Small intestine (tissue), 7 donors: Measurements from ENCODE around the gene DACT2. TPM values are rescaled to one million over a fixed set of nuclear protein-coding genes. Genes with fewer than 3 reads are reported as not detected.

Experiments used
- DNase-seq, 2 donors: peaks; one replicate each; pipeline versions ENCODE4 v3.0.0 to v3.0.0-alpha.2; 2013
- FAIRE-seq: peaks from 2 replicates; lab custom pipeline; 2012; peaks lifted over from hg19 to GRCh38; lab: Jason Lieb, UNC
- H3K27ac ChIP-seq, 3 donors: one replicate each; pipeline ENCODE4 v1.5.1; 2013; ENCODE audit warnings: low read length in 2 of 3, mild to moderate bottlenecking in 2 of 3, control low read depth in 1 of 3, inconsistent platforms in 1 of 3, low read depth in 1 of 3, moderate library complexity in 1 of 3
- H3K27me3 ChIP-seq, 3 donors: one replicate each; pipeline ENCODE4 v1.6.1; 2013; ENCODE audit warnings: low read length in 3 of 3, inconsistent platforms in 1 of 3; ENCODE audit not compliant: control insufficient read depth in 3 of 3, insufficient read depth in 3 of 3
- H3K36me3 ChIP-seq, 3 donors: one replicate each; pipeline ENCODE4 v1.6.1; 2013; ENCODE audit warnings: low read length in 3 of 3, inconsistent platforms in 1 of 3, low read depth in 1 of 3, mild to moderate bottlenecking in 1 of 3, moderate library complexity in 1 of 3; ENCODE audit not compliant: control insufficient read depth in 3 of 3, insufficient read depth in 2 of 3
- H3K4me1 ChIP-seq, 3 donors: one replicate each; pipeline ENCODE4 v1.6.1; 2013; ENCODE audit warnings: low read length in 2 of 3, inconsistent platforms in 1 of 3, low read depth in 1 of 3, mild to moderate bottlenecking in 1 of 3, moderate library complexity in 1 of 3; ENCODE audit not compliant: control insufficient read depth in 3 of 3, insufficient read depth in 2 of 3
- H3K4me3 ChIP-seq, 3 donors: one replicate each; pipeline ENCODE4 v1.5.1; 2013; ENCODE audit warnings: low read length in 3 of 3, control low read depth in 1 of 3, inconsistent platforms in 1 of 3, low read depth in 1 of 3, mild to moderate bottlenecking in 1 of 3, moderate library complexity in 1 of 3
- H3K9me3 ChIP-seq, 2 donors: one replicate each; pipeline ENCODE4 v1.6.1; 2013; ENCODE audit warnings: low read depth in 1 of 2, low read length in 1 of 2; ENCODE audit not compliant: control insufficient read depth in 2 of 2, insufficient read depth in 1 of 2
- WGBS, 3 donors: extraction: QIAGEN DNeasy Blood & Tissue Kit; methylation state at CpG; one replicate each; pipeline ENCODE4 v1.1.7; 2013; 5-methylcytosine and 5-hydroxymethylcytosine counted together
- polyA plus RNA-seq, 4 donors: library from polyadenylated mRNA; stranded (reverse) in 3 of 4; unstranded in 1 of 4; fragments of 200-250 nt in 3 of 4; fragments of 120-200 nt in 1 of 4; gene quantifications; one replicate each; pipeline versions ENCODE4 v1.2.1 to v1.2.3, GENCODE V29; 2013
- donor health status: healthy with polysubstance abuse.
- donor health status: control.
- donor health status: control.
- donor health status: Bipolar disorder and iron deficiency.
- donor health status: healthy.

The DACT2 gene
- polyA plus RNA-seq, 4 donors = 0.48 to 7.7 (median 0.54) TPM; not detected in 1

DNA sequence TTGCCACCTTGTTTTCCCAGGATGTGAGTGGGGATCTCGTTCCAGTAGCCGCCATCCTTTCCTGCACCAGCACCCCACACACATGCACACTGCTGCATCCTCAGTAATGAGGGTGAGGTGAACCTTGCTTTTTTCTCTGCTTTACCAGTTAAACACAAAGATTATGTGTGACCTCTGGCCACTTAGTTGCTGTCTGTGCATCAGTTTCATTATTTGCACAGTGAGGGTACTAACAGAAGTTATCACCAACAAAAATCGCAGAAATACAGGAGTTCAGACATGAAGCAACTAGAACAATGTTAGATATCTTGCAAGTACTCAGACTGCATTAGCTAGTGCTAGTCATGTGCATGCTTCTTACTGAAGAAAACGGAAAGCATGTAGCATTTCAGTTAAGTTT lies 17.4 kb upstream of the DACT2 start:
- Histone ChIP-seq H3K27me3 (no peaks in the 10 kb centered on the region), H3K4me1 (peaks cover 0 to 20% (median 2%) of the 10 kb centered on the region in 3 donors), H3K4me3 (no peak overlapping the region), H3K9me3 (no peaks in the 10 kb centered on the region), H3K36me3 (no peaks in the 10 kb centered on the region), H3K27ac (no peak overlapping the region)
- 28 to 48% (median 37%) methylated on average over 4 of the region's 4 CpGs for WGBS, 3 donors
- FAIRE-seq = no peak
- peak in 1 of 2 donors; percentile 19 for DNase-seq

DNA sequence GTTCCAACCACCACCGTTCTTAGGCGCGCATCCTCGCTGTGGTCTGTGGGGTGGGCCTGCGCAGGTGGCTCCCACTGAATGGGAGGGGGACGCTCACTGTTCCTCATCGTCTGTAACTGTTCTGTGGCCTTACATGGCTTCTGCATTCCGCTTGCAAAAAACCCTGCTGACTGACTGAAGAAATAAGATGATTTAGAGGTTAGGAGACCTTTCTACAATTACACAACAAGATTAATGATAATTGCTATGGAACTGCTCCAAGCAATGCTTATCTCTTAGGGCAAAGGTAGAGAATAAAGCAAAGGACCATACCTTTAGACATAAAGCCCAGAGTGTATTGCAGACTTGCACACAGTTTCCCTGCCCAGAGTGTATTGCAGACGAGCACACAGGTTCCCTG lies 14.4 kb upstream of the DACT2 start:
- WGBS, 3 donors = 15 to 63% (median 42%) methylated on average over 9 of the region's 9 CpGs
- Histone ChIP-seq H3K27ac (peak overlapping the region; percentile 62 to 84 (median 77)), H3K36me3 (no peaks in the 10 kb centered on the region), H3K4me1 (peaks cover 0 to 20% (median 2%) of the 10 kb centered on the region in 3 donors), H3K9me3 (no peaks in the 10 kb centered on the region), H3K27me3 (no peaks in the 10 kb centered on the region), H3K4me3 (peak overlapping the region in 1 of 3 donors; percentile 3)
- DNase-seq (peak; percentile 80 to 94), FAIRE-seq (no peak)

DNA sequence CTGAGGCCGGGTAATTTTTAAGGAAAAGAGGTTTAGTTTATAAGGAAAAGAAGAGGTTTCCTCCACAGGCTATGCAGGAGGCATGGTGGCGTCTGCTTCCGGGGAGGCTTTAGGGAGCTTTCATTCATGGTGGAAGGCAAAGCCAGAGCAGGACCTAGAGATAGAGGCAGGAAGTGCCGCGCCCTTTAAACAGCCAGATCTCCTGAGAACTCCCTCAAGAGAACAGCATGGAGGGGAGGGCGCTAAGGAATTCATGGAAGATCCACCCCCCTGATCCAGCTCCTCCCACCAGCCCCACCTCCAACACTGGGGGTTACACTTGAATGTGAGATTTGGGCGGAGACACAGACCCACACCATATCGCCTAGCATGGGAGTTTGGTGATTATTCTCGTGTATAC lies 13.9 kb upstream of the DACT2 start:
- 14 to 49% (median 28%) methylated on average over 9 of the region's 9 CpGs for WGBS, 3 donors
- Histone ChIP-seq H3K27me3 (no peaks in the 10 kb centered on the region), H3K4me3 (peak overlapping the region in 2 of 3 donors; percentile 14 to 22), H3K36me3 (no peaks in the 10 kb centered on the region), H3K27ac (peak overlapping the region; percentile 62 to 84 (median 77)), H3K9me3 (no peaks in the 10 kb centered on the region), H3K4me1 (peaks cover 0 to 20% (median 2%) of the 10 kb centered on the region in 3 donors)
- peak; percentile 66 to 90 for DNase-seq
- no peak for FAIRE-seq

DNA sequence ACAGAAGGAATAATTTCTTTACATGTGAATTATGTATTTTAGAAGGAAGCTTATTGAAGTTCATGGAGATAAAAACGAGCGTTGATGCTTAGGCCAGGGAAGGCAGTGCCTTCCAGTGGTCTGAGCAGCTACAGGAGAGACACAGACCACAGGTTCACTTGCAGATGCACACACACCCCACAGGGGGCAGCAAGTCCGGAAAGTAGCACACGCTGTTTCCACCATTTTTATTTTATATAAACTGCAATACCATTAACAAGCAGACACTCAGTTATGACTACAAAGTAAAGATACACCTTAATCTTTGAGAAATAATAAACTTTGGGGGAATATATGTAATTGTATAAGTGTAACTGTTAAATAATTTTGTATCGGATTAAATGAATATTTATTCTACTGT lies 13.5 kb upstream of the DACT2 start:
- peaks cover 0 to 20% (median 2%) of the 10 kb centered on the region in 3 donors for H3K4me1 ChIP-seq
- FAIRE-seq = no peak
- H3K36me3 ChIP-seq = no peaks in the 10 kb centered on the region
- no peaks in the 10 kb centered on the region for H3K27me3 ChIP-seq
- peak overlapping the region in 2 of 3 donors; percentile 14 to 22 for H3K4me3 ChIP-seq
- DNase-seq = peak; percentile 50 to 81
- 13 to 55% (median 20%) methylated on average over 5 of the region's 5 CpGs for WGBS, 3 donors
- H3K9me3 ChIP-seq = no peaks in the 10 kb centered on the region
- H3K27ac ChIP-seq = peak overlapping the region in 2 of 3 donors; percentile 77 to 84

DNA sequence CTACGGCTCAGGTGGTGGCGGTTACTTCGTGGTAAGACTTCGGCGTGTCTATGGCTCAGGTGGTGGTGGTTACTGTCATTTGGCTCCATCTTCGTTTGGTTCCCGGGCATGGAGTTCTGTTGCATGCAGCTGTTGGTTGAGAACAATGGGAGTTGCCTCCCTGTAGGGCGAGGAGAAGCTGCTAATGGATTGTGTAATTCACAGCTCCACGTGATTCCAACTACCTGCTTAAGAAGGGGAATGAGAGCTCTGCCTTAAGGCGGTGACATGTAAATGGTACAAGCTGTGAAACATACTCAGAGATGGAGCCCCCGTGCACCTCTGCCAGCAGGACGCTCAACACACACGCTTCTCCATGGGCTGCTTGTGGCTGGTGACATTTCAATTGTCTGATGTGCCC lies 12.4 kb upstream of the DACT2 start:
- H3K4me1 ChIP-seq = peaks cover 0 to 17% (median 0%) of the 10 kb centered on the region in 3 donors
- FAIRE-seq = no peak
- WGBS, 3 donors = 49 to 64% (median 61%) methylated on average over 13 of the region's 13 CpGs
- DNase-seq = peak; percentile 32 to 78
- H3K9me3 ChIP-seq = no peaks in the 10 kb centered on the region
- no peak overlapping the region for H3K27ac ChIP-seq
- no peaks in the 10 kb centered on the region for H3K36me3 ChIP-seq
- no peaks in the 10 kb centered on the region for H3K27me3 ChIP-seq
- no peak overlapping the region for H3K4me3 ChIP-seq

DNA sequence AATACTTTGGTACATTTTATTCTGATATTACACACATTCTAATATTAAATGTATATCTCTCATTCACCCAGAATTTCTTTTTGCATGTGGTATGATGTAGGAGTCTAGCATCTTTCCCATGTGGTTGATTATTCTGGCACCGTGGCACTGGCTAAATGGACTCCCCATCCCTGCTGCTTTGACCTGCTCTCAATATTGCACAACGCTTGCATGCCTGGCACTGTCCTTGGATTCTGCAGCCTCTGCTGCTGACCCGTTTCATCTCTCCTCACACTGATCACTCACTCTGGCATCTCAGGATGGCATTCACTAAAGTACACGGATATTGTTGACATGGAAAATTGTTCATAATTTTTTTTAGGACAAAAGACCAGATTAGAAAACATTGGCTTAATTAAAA lies 11.5 kb upstream of the DACT2 start:
- 78 to 89% (median 87%) methylated on average over 4 of the region's 4 CpGs for WGBS, 3 donors
- Histone ChIP-seq H3K9me3 (no peaks in the 10 kb centered on the region), H3K4me1 (peaks cover 0 to 20% (median 0%) of the 10 kb centered on the region in 3 donors), H3K27me3 (no peaks in the 10 kb centered on the region), H3K27ac (no peak overlapping the region), H3K4me3 (no peak overlapping the region), H3K36me3 (no peaks in the 10 kb centered on the region)
- no peak for DNase-seq
- no peak for FAIRE-seq

DNA sequence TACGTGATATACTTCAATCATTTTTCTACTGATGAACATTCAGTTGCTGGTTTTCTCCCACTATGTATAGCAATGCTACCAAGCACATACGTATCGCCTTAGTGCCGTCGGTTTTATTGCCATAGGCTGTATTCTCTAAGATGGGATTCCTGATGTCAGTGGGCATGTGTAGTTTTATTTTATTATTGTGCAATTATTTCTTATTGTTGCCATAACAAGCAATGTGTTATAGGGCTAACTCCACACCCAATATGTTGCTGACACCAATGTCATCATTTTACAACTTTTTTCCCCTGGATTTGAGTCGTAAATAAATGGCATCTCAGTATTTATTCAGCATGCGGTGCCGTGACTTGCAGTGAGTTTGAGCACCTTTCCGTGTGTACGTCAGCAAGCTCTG lies 10.8 kb upstream of the DACT2 start:
- DNase-seq (no peak), FAIRE-seq (no peak)
- WGBS, 3 donors = 91 to 95% (median 91%) methylated on average over 10 of the region's 10 CpGs
- Histone ChIP-seq H3K4me1 (peaks cover 0 to 20% (median 0%) of the 10 kb centered on the region in 3 donors), H3K4me3 (no peak overlapping the region), H3K27ac (no peak overlapping the region), H3K36me3 (no peaks in the 10 kb centered on the region), H3K27me3 (no peaks in the 10 kb centered on the region), H3K9me3 (no peaks in the 10 kb centered on the region)

DNA sequence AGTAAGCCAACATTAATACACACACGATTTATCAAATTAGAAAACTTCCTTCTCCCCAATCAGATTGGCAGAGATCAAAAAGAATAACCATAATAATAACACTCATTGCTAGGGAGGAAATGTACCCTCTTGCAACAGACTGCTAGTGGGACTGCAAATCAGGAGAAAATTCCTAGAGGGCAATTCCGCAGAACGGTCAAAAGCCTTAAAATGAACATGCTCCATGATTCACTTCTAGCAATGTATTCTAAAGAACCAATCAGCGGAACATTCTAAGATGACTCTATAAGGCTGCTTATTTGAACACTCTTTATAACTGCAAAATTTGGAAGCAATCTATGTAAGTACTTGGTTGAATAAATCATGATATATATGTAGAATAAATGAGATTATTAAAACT lies 8.5 kb upstream of the DACT2 start:
- WGBS, 3 donors = 79 to 88% (median 85%) methylated on average over 4 of the region's 4 CpGs
- H3K27ac ChIP-seq = no peak overlapping the region
- FAIRE-seq (no peak), DNase-seq (no peak)
- no peaks in the 10 kb centered on the region for H3K27me3 ChIP-seq
- no peaks in the 10 kb centered on the region for H3K9me3 ChIP-seq
- H3K36me3 ChIP-seq = no peaks in the 10 kb centered on the region
- no peak overlapping the region for H3K4me3 ChIP-seq
- H3K4me1 ChIP-seq = peaks cover 0 to 14% (median 0%) of the 10 kb centered on the region in 3 donors
